Omental fat pad (tissue), 4 donors: ENCODE results near the gene KEL. TPM values are rescaled to one million over a fixed set of nuclear protein-coding genes. Genes with fewer than 3 reads are reported as not detected.
"Not testable (repeated sequence)": the region's sequence is repeated elsewhere in the genome, so short reads cannot be mapped to it uniquely, and the experiment has no call there.

Experiments used
- ATAC-seq: fragments of 150-250 bp; one replicate; pipeline ENCODE4 v1.9.1; 2016; ENCODE audit warnings: mild to moderate bottlenecking, moderate library complexity; ENCODE audit not compliant: low FRiP score
- DNase-seq: peaks from one replicate; pipeline ENCODE4 v3.0.0-alpha.2; 2019; ENCODE audit warnings: low spot score
- total RNA-seq, 4 donors: library from RNA; depleted of rRNA; stranded (reverse); fragments of >200 nt; gene quantifications; one replicate each; pipeline ENCODE4 v1.1.0, GENCODE V29; 2016
- TF ChIP-seq, protein P1 (sequence below), 3 donors: fragments of 450-650 bp; IDR thresholded peaks; one replicate each; pipeline ENCODE4 v1.5.1; 2016 to 2017; ENCODE audit warnings: antibody characterized with exemption in 3 of 3, mild to moderate bottlenecking in 3 of 3, moderate library complexity in 2 of 3

KEL gene
- total RNA-seq, 4 donors from 2014 or later = 0.28 to 0.96 TPM; not detected in 2

DNA sequence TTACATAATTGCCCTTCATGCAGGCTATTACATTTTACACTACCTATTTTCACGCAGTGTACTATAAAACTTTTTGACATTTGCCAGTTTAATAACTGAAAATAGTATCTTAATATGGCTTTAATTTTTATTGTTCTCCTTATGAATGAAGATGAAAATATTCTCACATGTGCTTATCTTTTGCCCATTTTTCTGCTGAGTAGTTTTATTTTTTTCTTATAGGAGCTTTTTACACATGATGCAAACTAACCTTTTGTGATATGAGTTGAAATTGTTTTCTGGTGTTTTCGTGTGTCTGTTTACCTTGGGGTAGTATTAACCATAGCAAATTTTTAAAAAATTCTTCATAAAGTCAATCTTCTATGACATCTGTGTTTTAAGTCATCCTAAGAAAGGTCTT lies 38.5 kb upstream of the KEL start:
- ATAC-seq = no peak
- DNase-seq = no peak
- TF ChIP-seq, protein P1, sequence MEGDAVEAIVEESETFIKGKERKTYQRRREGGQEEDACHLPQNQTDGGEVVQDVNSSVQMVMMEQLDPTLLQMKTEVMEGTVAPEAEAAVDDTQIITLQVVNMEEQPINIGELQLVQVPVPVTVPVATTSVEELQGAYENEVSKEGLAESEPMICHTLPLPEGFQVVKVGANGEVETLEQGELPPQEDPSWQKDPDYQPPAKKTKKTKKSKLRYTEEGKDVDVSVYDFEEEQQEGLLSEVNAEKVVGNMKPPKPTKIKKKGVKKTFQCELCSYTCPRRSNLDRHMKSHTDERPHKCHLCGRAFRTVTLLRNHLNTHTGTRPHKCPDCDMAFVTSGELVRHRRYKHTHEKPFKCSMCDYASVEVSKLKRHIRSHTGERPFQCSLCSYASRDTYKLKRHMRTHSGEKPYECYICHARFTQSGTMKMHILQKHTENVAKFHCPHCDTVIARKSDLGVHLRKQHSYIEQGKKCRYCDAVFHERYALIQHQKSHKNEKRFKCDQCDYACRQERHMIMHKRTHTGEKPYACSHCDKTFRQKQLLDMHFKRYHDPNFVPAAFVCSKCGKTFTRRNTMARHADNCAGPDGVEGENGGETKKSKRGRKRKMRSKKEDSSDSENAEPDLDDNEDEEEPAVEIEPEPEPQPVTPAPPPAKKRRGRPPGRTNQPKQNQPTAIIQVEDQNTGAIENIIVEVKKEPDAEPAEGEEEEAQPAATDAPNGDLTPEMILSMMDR (IDR thresholded peaks at IDR 0.05) = no peak

DNA sequence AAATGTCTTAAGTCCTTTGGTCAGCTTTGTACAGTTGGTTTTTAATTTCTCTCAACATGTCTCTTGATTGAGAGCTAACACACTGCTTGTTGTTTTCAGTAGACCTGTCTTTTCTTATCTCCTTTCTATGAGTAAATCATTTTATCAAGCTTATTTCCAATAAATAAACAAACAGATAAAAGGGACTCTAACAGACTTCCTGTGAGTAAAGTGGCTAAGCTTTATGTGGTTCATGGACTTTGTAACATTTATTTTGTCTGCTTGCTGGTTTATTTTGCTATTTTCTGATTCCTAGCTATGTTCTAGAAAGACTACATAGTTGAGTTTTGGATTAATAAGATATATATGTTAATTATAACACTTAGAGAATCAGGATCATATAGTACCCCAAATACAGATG lies 37.6 kb upstream of the KEL start:
- ATAC-seq (no peak), DNase-seq (no peak)
- TF ChIP-seq, protein P1 (IDR thresholded peaks at IDR 0.05) = no peak

DNA sequence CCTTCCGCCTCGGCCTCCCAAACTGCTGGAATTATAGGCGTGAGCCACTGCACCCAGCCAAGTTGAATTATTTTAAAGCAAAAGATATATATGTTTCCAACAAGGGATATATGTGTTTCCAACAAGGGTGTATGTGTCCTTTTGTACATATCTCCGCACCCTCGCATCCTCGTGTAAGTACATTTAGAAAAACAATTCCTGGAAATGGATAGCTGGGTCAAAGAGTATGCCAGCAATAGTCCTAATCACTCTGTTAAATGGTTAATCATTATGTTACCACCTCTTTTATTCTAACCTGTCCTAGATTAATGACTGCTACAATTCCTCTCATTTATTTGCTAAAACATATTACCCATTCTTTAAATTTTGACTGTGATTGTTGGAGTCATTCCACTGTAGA lies 36.8 kb upstream of the KEL start:
- DNase-seq (no peak), ATAC-seq (no peak)
- TF ChIP-seq, protein P1 (IDR thresholded peaks at IDR 0.05) = no peak

DNA sequence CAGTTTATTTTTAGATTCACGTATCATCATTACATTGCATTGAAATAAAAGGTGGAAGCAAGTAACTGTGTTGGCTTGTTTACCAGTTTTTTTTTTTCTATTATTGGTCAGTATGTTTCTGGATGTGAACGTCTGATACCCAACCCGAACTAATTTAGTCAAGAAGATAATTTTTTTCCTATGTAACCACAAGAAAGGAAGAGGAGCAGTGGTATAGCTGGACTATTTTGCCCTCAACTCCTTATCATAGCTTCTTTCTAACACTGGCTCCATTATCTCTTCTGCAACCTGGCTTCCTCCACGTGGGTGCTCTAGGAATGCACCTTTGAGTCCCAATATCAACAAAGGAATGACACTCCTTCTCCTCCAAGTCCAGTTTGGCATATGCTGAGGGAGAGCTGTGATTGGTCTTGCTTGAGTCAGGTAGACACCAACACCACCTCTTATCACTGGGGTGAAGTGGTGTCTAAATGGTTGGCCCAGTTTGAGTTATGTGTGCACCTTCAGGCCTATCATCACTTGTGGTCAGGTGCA lies 35.4 kb upstream of the KEL start:
- no peak for ATAC-seq

DNA sequence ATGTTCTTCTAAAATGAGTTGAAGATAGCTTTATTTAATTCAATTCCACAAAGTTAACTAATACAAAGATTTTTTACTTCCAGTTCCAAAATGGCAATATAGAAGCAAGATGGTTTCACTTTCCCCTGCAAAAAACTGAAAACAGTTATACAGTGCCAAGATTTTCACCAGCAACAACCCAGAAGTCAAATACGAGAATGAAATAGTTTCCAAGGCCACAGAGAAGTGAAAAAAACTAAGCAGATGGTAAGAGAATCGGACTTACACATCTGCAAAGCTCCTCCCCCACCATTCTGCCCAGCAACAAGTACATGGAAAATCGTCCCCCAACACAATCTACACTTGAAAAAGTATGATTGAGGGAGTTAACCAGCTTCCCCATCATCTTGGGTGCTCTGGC lies 30.3 kb upstream of the KEL start:
- TF ChIP-seq, protein P1 (IDR thresholded peaks at IDR 0.05) = no peak

More for the DNA sequence above, 35.4 kb upstream of the KEL start:
- TF ChIP-seq, protein P1 (IDR thresholded peaks at IDR 0.05) = no peak
- DNase-seq = no peak

DNA sequence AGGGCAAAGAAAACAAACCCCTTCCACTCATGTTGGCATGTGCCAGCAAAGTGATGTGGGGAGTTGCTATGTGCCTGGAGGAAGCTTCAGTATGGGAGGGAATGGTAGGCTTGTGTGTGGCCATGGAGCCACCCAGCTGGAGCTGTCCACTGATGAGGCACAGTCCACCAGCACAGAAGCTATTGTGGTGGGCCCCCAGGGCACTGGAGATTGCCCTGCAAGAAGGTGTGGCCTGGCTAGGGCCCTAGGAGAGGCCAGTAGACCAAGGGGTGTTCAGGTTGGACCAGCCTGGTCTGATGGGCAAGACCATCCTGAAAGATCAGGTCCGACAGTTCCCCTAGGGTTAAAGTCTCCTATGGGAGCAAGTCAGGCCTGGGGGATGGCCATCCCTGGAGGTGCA lies 22.1 kb upstream of the KEL start:
- TF ChIP-seq, protein P1 (IDR thresholded peaks at IDR 0.05) = no peak
- ATAC-seq = no peak
- no peak for DNase-seq

More for the DNA sequence above, 30.3 kb upstream of the KEL start:
- ATAC-seq (no peak), DNase-seq (no peak)

DNA sequence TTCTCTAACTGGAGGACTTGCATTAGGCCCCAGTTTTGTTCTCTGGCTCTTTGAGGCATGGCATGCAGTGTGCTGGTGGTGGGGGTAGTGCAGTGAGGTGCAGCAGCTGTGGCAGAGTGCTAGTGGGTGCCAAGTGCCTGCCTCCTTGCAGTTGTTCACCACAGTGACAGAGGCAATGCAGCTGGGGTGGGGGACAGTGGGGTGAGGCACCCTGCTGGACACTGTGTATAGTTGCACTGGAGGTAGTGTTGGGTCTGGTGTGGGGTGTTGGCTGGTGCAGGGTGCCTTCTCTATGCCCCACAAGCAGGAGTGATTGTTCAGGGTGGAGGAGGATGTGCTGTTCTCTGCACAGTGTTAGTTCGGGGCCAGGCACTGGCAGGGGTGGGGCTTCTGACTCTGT lies 21.7 kb upstream of the KEL start:
- ATAC-seq (no peak), DNase-seq (no peak)
- TF ChIP-seq, protein P1 (IDR thresholded peaks at IDR 0.05) = no peak

DNA sequence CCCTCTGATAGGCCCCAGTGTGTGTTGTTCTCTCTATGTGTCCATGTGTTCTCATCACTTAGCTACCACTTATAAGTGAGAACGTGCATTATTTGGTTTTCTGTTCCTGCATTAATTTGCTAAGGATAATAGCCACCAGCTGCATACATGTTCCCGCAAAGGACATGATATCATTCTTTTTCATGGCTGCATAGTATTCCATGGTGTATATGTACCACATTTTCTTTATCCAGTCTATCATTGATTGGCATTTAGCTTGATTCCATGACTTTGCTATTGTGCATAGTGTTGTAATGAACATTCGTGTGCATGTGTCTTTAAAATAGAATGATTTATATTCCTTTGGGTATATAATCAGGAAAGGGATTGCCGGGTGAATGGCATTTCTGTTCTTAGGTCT lies 16.2 kb upstream of the KEL start:
- ATAC-seq, DNase-seq: not testable (repeated sequence)
